Left ventricle myocardium inferior (tissue), 1 donor: ENCODE data around the gene GORASP1. TPM values are rescaled to one million over a fixed set of nuclear protein-coding genes. Genes with fewer than 3 reads are reported as not detected.

Experiments
- DNase-seq: peaks from one replicate; pipeline ENCODE4 v3.0.0-alpha.2; 2020
- H3K27ac ChIP-seq: fragments of 200-600 bp; replicated peaks from 2 replicates; pipeline ENCODE4 v1.8.0; 2021
- H3K27me3 ChIP-seq: fragments of 200-600 bp; 2 replicates; pipeline ENCODE4 v1.8.0; 2021; ENCODE audit warnings: low read depth
- H3K36me3 ChIP-seq: fragments of 200-600 bp; 2 replicates; pipeline ENCODE4 v1.8.0; 2021
- H3K4me1 ChIP-seq: fragments of 200-600 bp; 2 replicates; pipeline ENCODE4 v1.8.0; 2021
- H3K4me3 ChIP-seq: fragments of 200-600 bp; 2 replicates; pipeline ENCODE4 v1.8.0; 2021; ENCODE audit warnings: mild to moderate bottlenecking, moderate library complexity
- H3K9me3 ChIP-seq: fragments of 200-600 bp; replicated peaks from 2 replicates; pipeline ENCODE4 v1.8.0; 2021
- CTCF ChIP-seq: fragments of 200-600 bp; IDR thresholded peaks from 2 replicates; pipeline ENCODE4 v1.8.0; 2021; ENCODE audit warnings: antibody characterized with exemption, mild to moderate bottlenecking, borderline replicate concordance
- intact Hi-C: fragments of 100-400 bp; cut with micrococcal nuclease; formaldehyde crosslinking; loops from one replicate; pipeline ENCODE4 v1.11.0; 2022
- total RNA-seq: library from RNA; stranded (reverse); fragmentation: NEBNext Ultra II Directional; extraction: Animal tissue kit (Norgen Biotek cat#: 25700); gene quantifications from one replicate; pipeline ENCODE4 v1.2.1, GENCODE V29; 2021
- donor health status: DM: no; HTN: yes; CAD: no; lungs with severe emphysema.

Gene GORASP1
- total RNA-seq, 1 donor from 2014 or later: 54.0 TPM

- peaks cover 98% of the 10 kb centered on the region for H3K36me3 ChIP-seq
Measured at GRCh38 chr3:39088889-39089288, 18.5 kb downstream of the GORASP1 start.

GRCh38 chr3:39088456-39088855 is 19.0 kb downstream of the GORASP1 start:
- H3K27me3 ChIP-seq: no peaks in the 10 kb centered on the region
- H3K4me1 ChIP-seq: no peaks in the 10 kb centered on the region
- no peak for TF ChIP-seq CTCF
- no peak overlapping the region for H3K4me3 ChIP-seq
- no peak for DNase-seq
- intact Hi-C loops: no loop called here
- H3K27ac ChIP-seq: no peak overlapping the region
- no peaks in the 10 kb centered on the region for H3K9me3 ChIP-seq
- peaks cover 97% of the 10 kb centered on the region for H3K36me3 ChIP-seq

More at GRCh38 chr3:39088889-39089288, 18.5 kb downstream of the GORASP1 start:
- no peaks in the 10 kb centered on the region for H3K4me1 ChIP-seq
- no peak for TF ChIP-seq CTCF
- H3K4me3 ChIP-seq: no peak overlapping the region
- H3K27me3 ChIP-seq: no peaks in the 10 kb centered on the region
- H3K9me3 ChIP-seq: no peaks in the 10 kb centered on the region
- intact Hi-C loops: no loop called here
- no peak overlapping the region for H3K27ac ChIP-seq
- no peak for DNase-seq

GRCh38 chr3:39086144-39086543 is 21.3 kb downstream of the GORASP1 start:
- no peak for TF ChIP-seq CTCF
- no peaks in the 10 kb centered on the region for H3K9me3 ChIP-seq
- no peak overlapping the region for H3K4me3 ChIP-seq
- DNase-seq: no peak
- H3K36me3 ChIP-seq: peaks cover 81% of the 10 kb centered on the region
- H3K27ac ChIP-seq: no peak overlapping the region
- intact Hi-C loops: no loop called here
- H3K27me3 ChIP-seq: no peaks in the 10 kb centered on the region
- no peaks in the 10 kb centered on the region for H3K4me1 ChIP-seq

GRCh38 chr3:39082666-39083313 is 24.6 kb downstream of the GORASP1 start:
- no peak for TF ChIP-seq CTCF
- no peak overlapping the region for H3K27ac ChIP-seq
- H3K36me3 ChIP-seq: peaks cover 63% of the 10 kb centered on the region
- H3K9me3 ChIP-seq: no peaks in the 10 kb centered on the region
- intact Hi-C loops: no loop called here
- no peaks in the 10 kb centered on the region for H3K27me3 ChIP-seq
- no peak for DNase-seq
- no peaks in the 10 kb centered on the region for H3K4me1 ChIP-seq
- no peak overlapping the region for H3K4me3 ChIP-seq

- Histone ChIP-seq H3K4me3 (no peak overlapping the region), H3K9me3 (no peaks in the 10 kb centered on the region), H3K4me1 (no peaks in the 10 kb centered on the region), H3K36me3 (peaks cover 64% of the 10 kb centered on the region), H3K27me3 (no peaks in the 10 kb centered on the region), H3K27ac (no peak overlapping the region)
- no peak for DNase-seq
- intact Hi-C loops: no loop called here
- no peak for TF ChIP-seq CTCF
Measured at GRCh38 chr3:39080026-39080425, 27.4 kb downstream of the GORASP1 start.
